Cardiac muscle cell (in vitro differentiated cells and primary cell): ENCODE data around the gene DARS2. TPM values are rescaled to one million over a fixed set of nuclear protein-coding genes. Genes with fewer than 3 reads are reported as not detected.
"Not testable (repeated sequence)": the region's sequence is repeated elsewhere in the genome, so short reads cannot be mapped to it uniquely, and the experiment has no call there.

ENCODE experiments used
- DNase-seq, 2 donors: peaks; one replicate each; pipeline versions ENCODE4 v3.0.0 to v3.0.0-alpha.2; 2010 to 2017; ENCODE audit warnings: low read depth in 1 of 2, low spot score in 1 of 2
- H3K27ac ChIP-seq: fragments of 200-600 bp; sonication (generic); 2 replicates; pipeline ENCODE4 v1.5.1; 2016
- H3K27me3 ChIP-seq: fragments of 200-600 bp; sonication (generic); 2 replicates; pipeline ENCODE4 v1.6.0; 2016; ENCODE audit warnings: control low read depth
- H3K36me3 ChIP-seq: fragments of 200-600 bp; sonication (generic); 2 replicates; pipeline ENCODE4 v1.5.1; 2016; ENCODE audit warnings: control low read depth
- H3K4me1 ChIP-seq: fragments of 200-600 bp; sonication (generic); 2 replicates; pipeline ENCODE4 v1.8.1; 2017; ENCODE audit warnings: low read depth, mild to moderate bottlenecking, mixed run types
- H3K4me3 ChIP-seq: fragments of 200-600 bp; sonication (generic); 2 replicates; pipeline ENCODE4 v1.5.1; 2016; ENCODE audit warnings: mild to moderate bottlenecking
- H3K9me3 ChIP-seq: fragments of 200-600 bp; sonication (generic); 2 replicates; pipeline ENCODE4 v1.5.1; 2017; ENCODE audit warnings: low read depth, mild to moderate bottlenecking, control low read depth
- polyA plus RNA-seq: library from polyadenylated mRNA; unstranded; fragments of >200 nt; fragmentation: Nextera tagmentation; extraction: Ambion mirVana; gene quantifications from 2 replicates; pipeline ENCODE4 v1.2.1, GENCODE V29; 2016
- total RNA-seq: library from RNA; depleted of rRNA; stranded (reverse); fragments of >200 nt; gene quantifications from 2 replicates; pipeline ENCODE4 v1.2.3, GENCODE V29; 2016
- TF ChIP-seq, protein P1 (sequence below): IDR thresholded peaks from 2 replicates; pipeline ENCODE4 v1.5.1; 2012; ENCODE audit warnings: low read depth, mild to moderate bottlenecking, low read length

DARS2 gene
- total and polyA plus RNA-seq, 2 experiments from 2014 or later: 14.6 to 15.6 TPM

DNA sequence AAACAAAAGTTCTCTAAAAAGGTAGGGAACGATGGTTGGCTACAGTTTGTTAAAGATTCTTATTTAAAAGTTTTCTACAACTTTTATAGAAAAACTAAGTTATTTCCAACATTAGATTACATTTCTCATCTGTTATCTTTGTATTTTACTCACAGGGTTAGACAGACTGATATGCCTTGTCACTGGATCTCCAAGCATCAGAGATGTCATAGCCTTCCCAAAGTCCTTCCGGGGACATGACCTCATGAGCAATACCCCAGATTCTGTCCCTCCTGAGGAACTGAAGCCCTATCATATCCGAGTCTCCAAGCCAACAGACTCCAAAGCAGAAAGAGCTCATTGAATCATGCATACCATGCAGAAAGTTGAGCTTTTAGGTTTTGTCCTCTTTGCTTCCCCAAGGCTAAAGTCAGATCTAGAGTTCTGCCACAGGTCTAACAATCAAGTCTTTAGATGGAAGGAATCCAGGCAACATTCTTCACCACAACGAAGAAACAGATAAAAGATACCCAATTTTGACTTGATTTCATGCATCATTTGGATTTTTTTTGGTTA lies 33.0 kb downstream of the DARS2 start:
- H3K36me3 ChIP-seq: peaks cover 28% of the 10 kb centered on the region
- H3K4me1 ChIP-seq: no peaks in the 10 kb centered on the region
- H3K27ac ChIP-seq: peak overlapping the region; percentile 7
- no peak overlapping the region for H3K4me3 ChIP-seq
- no peaks in the 10 kb centered on the region for H3K27me3 ChIP-seq
- no peak for DNase-seq
- no peaks in the 10 kb centered on the region for H3K9me3 ChIP-seq
- TF ChIP-seq, protein P1, sequence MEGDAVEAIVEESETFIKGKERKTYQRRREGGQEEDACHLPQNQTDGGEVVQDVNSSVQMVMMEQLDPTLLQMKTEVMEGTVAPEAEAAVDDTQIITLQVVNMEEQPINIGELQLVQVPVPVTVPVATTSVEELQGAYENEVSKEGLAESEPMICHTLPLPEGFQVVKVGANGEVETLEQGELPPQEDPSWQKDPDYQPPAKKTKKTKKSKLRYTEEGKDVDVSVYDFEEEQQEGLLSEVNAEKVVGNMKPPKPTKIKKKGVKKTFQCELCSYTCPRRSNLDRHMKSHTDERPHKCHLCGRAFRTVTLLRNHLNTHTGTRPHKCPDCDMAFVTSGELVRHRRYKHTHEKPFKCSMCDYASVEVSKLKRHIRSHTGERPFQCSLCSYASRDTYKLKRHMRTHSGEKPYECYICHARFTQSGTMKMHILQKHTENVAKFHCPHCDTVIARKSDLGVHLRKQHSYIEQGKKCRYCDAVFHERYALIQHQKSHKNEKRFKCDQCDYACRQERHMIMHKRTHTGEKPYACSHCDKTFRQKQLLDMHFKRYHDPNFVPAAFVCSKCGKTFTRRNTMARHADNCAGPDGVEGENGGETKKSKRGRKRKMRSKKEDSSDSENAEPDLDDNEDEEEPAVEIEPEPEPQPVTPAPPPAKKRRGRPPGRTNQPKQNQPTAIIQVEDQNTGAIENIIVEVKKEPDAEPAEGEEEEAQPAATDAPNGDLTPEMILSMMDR: no peak

DNA sequence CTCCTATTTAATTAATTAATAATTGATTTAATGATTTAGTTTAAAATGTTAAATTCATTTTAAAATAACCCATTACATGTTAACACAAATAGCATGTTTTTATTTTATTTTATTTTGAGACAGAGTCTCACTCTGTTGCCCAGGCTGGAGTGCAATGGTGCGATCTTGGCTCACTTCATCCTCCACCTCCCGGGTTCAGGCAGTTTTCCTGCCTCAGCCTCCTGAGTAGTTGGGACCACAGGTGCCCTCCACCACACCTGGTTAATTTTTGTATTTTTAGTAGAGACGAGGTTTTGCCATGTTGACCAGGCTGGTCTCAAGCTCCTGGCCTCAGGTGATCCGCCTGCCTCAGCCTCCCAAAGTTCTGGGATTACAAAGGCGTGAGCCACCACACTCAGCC lies 35.1 kb downstream of the DARS2 start:
- H3K4me1 ChIP-seq, H3K4me3 ChIP-seq, H3K27ac ChIP-seq, H3K27me3 ChIP-seq, H3K9me3 ChIP-seq, DNase-seq: not testable (repeated sequence)
- H3K36me3 ChIP-seq: peaks cover 41% of the 10 kb centered on the region

DNA sequence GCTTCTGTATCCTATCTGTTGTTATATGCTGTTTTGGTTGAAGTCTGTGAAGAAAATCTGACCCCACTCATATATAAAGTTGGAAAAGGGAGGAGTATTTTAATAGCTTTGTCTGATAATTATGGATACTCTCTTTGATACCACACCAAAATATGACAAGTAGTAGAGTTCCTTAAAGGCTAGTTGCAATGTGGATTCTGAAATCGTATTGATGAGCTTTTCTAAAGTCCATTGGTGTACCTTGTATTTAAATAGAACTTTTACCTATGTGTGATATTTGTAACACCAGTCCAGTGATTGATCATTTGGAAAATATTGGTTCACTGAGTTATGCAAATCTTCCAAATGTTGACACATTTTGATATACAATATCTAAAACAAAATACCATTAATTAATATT lies 35.6 kb downstream of the DARS2 start:
- Histone ChIP-seq H3K27me3 (no peaks in the 10 kb centered on the region), H3K27ac (no peak overlapping the region), H3K9me3 (no peaks in the 10 kb centered on the region), H3K4me1 (peaks cover under 1% of the 10 kb centered on the region), H3K36me3 (peaks cover 44% of the 10 kb centered on the region), H3K4me3 (no peak overlapping the region)
- DNase-seq: no peak
- TF ChIP-seq, protein P1: no peak

DNA sequence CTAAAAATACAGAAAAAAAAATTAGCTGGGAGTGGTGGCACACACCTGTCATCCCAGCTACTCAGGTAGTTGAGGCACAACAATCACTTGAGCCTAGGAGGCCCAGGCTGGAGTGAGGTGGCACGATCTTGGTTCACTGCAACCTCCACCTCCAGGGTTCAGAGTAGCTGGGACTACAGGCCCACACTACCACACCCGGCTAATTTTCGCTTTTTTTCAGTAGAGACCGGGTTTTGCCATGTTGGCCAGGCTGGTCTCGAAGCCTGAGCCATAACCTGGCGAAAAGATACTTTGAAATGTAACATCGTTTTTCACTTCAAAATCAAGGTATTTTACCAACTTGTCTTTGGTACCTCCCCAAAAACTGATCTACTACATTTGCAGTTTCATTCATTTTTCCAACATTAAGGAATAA lies 37.3 kb downstream of the DARS2 start:
- peak in 1 of 2 donors; percentile 16 for DNase-seq
- H3K27ac ChIP-seq: peak overlapping the region; percentile 36

DNA sequence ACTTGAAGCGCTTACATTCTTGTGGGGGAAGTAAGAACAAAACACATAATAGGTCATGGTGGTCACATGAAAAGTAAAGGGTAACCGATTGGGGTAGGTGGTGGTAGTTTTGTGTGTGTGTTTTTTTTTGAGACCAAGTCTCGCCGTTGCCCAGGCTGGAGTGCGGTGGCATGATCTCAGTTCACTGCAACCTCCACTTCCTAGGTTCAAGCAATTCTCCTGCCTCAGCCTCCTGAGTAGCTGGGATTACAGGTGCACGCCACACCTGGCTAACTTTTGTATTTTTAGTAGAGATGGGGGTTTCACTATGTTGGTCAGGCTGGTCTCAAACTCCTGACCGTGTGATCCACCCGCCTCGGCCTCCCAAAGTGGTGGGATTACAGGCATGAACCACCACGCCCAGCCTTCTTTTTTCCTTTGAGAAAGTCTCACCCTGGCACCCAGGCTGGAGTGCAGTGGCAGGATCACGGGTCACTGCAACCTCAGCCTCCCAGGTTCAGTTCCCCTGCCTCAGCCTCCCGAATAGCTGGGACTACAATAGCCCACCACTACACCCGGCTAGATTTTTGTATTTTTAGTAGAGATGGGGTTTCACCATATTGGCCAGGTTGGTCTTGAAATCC lies 37.8 kb downstream of the DARS2 start:
- peaks cover 55% of the 10 kb centered on the region for H3K36me3 ChIP-seq
- not testable (repeated sequence) for H3K9me3 ChIP-seq, H3K27me3 ChIP-seq, H3K4me3 ChIP-seq
- peaks cover 19% of the 10 kb centered on the region for H3K4me1 ChIP-seq
- peak in 1 of 2 donors; percentile 25 for DNase-seq
- H3K27ac ChIP-seq: peak overlapping the region; percentile 48

More for the DNA sequence above, 37.3 kb downstream of the DARS2 start:
- peaks cover 17% of the 10 kb centered on the region for H3K4me1 ChIP-seq
- TF ChIP-seq, protein P1: no peak
- H3K4me3 ChIP-seq: no peak overlapping the region
- H3K36me3 ChIP-seq: peaks cover 59% of the 10 kb centered on the region
- no peaks in the 10 kb centered on the region for H3K9me3 ChIP-seq
- no peaks in the 10 kb centered on the region for H3K27me3 ChIP-seq

DNA sequence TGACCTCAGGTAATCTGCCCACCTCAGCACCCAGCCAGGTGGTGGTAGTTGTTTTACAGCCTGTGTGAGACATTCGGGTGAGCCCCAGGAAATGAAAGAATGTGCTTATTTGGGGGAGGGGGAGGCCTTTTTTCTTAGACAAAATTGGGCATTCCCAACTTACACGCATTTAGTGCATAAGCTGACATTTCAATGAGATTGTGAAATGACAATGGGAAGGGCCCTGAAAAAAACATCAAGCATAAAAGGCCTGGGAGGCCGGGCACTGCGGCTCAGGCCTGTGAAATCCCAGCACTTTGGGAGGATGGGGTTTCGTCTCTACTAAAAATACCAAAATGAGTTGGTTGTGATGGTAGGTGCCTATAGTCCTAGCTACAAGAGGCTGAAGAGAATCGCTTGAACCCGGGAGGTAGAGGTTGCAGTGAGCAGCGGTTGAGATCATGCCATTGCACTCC lies 38.3 kb downstream of the DARS2 start:
- Histone ChIP-seq H3K4me3 (no peak overlapping the region), H3K9me3 (no peaks in the 10 kb centered on the region), H3K27ac (peak overlapping the region; percentile 48), H3K36me3 (peaks cover 54% of the 10 kb centered on the region), H3K27me3 (no peaks in the 10 kb centered on the region), H3K4me1 (peaks cover 19% of the 10 kb centered on the region)
- TF ChIP-seq, protein P1: no peak
- peak in 1 of 2 donors; percentile 34 for DNase-seq
